HEK293 (cell line): Measurements from ENCODE around the gene RABEP2.

Experiments
- CTCF ChIP-seq: fragments of 450-650 bp; formaldehyde crosslinking; IDR thresholded peaks from 2 replicates; pipeline ENCODE4 v1.5.1; 2016; ENCODE audit warnings: missing biosample characterization, missing genetic modification characterization
- ZBTB17 ChIP-seq: fragments of 450-650 bp; formaldehyde crosslinking; IDR thresholded peaks from 2 replicates; pipeline ENCODE4 v1.5.1; 2016; ENCODE audit warnings: missing biosample characterization, missing genetic modification characterization

GRCh38 chr16:28865001-28865688 lies 59.9 kb downstream of the RABEP2 start:
- no peak for TF ChIP-seq CTCF (tag by site-specific recombination)
- no peak for TF ChIP-seq ZBTB17
